AG09319 (cell line): ENCODE results near the gene HYDIN.
"Not testable (repeated sequence)": the region's sequence is repeated elsewhere in the genome, so short reads cannot be mapped to it uniquely, and the experiment has no call there.

Source experiments
- DNase-seq: peaks from one replicate; pipeline ENCODE4 v3.0.0-alpha.2; 2010; ENCODE audit warnings: low read depth; ENCODE audit errors: extremely low read depth
- TF ChIP-seq, protein P1 (sequence below): IDR thresholded peaks from 2 replicates; pipeline ENCODE4 v1.5.1; 2011; ENCODE audit warnings: low read depth, mild to moderate bottlenecking, inconsistent platforms, low read length, moderate library complexity

The HYDIN gene

DNA sequence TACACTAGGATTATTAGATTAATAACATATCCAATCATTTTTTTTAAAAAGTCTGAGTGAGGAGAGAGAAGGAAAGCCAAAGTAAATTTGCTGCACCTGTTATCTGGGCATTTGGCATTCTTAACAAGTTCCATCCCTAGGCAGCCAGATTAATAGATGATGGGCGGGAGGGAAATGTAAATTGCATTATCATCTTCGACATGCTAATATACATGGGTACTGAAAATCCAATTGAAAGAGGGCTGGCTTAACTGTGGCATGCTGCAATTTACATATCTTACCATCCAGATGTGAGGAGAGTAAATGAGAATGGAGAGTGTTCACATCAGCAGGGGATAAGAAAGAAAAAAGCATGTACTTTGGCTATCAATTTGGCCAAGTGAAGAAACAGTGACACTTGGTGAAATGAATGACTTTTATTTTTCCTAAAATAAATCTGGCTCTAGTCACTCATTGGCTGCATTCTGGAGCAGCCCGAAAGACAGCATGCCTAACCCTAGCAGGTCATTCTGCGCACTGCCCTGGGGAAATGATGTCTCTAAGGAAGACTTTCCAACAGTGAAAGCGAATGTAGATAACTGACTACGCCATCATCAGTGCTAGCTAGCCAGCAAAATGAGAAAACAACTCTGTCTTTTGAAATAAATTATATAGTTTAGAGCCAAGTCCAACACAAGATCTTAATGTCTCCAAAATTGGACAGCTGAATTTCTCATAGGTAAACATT, 57.9 kb downstream of the HYDIN start:
- DNase-seq: no peak
- TF ChIP-seq, protein P1, sequence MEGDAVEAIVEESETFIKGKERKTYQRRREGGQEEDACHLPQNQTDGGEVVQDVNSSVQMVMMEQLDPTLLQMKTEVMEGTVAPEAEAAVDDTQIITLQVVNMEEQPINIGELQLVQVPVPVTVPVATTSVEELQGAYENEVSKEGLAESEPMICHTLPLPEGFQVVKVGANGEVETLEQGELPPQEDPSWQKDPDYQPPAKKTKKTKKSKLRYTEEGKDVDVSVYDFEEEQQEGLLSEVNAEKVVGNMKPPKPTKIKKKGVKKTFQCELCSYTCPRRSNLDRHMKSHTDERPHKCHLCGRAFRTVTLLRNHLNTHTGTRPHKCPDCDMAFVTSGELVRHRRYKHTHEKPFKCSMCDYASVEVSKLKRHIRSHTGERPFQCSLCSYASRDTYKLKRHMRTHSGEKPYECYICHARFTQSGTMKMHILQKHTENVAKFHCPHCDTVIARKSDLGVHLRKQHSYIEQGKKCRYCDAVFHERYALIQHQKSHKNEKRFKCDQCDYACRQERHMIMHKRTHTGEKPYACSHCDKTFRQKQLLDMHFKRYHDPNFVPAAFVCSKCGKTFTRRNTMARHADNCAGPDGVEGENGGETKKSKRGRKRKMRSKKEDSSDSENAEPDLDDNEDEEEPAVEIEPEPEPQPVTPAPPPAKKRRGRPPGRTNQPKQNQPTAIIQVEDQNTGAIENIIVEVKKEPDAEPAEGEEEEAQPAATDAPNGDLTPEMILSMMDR: no peak

DNA sequence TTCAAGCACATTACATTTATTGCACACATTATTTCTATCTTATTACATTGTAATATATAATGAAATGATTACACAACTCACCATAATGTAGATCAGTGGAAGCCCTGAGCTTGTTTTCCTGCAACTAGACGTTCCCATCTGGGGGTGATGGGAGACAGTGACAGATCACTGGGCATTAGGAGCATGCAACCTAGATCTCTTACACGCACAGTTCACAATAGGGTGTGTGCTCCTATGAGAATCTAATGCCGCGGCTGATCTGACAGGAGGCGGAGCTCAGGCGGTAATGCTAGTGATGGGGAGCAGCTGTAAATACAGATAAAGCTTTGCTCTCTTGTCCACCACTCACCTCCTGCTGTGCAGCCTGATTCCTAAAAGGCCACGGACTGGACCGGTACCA, 69.5 kb downstream of the HYDIN start:
- not testable (repeated sequence) for DNase-seq

DNA sequence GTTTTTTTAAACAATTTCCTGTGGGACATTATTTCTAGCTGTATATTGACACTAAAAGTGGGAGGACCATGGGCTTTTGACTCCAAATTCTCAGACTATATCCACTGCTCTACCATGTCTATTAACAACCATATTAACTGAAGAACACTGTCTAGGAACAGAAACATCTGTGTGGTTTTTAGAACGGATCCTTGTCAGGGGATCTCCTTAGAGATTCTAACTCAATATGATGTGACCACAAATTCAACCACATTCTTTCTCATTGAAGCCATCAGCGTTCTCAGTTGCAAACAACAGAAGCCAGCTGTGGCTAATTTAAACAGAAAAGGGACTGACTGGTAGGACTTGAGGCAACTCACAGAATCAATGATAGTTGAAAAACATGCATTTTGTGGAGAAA, 73.2 kb downstream of the HYDIN start:
- not testable (repeated sequence) for DNase-seq

DNA sequence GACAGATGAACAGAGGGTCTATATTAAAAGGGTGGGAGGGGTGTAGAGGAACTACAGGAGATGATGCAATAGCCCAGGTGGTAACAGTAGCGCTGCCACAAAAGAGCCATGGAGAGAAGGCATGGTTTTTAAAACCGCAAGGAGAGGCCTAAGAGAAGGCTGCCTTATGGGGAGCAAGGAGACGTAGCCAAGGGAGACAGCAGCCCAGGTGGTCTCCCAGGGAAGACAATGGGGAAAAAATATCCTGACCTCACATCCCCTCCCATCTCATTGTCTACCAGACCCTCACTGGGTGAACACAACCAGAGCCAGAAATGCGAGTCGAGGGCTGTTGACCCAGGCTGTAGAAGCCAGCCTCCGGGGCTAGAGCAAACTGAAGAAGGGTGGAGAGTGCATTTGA, 77.2 kb downstream of the HYDIN start:
- not testable (repeated sequence) for DNase-seq

DNA sequence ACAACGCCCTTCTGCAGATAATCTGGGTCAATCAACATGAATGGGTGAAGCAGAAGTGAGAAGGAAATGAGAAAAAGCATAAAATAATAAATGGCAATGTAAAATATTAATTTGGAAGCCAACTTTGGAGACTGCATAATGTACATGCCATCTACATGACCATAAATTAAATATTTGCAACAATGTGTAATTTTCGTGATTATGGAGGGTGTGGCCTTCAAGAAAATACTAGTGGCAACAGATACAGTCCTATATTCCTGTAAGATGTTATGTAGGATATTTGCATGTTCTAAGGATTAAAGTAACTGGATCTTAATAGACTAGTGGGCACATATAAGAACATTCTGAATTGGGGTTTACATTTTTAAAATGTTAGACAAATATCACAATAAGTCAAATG, 78.9 kb downstream of the HYDIN start:
- DNase-seq: not testable (repeated sequence)

DNA sequence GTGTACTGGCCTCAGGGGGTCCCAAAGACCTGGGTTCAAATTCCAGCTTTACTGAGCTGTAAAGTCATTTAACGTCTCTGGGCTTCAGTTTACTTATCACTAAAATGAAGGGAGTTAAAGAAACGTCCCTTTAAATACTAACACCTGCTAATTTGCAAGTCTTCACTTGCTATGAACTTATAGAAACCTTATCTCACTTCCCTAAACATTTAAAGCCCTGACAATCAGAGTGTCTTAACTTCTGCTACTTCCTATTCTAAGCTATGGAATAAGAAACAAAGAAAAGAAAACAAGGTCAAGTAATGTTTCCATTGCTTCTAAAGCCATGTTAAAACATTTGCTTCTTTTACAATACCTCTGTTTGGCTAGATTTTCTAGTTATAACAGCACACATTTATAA, 87.3 kb downstream of the HYDIN start:
- DNase-seq: not testable (repeated sequence)

DNA sequence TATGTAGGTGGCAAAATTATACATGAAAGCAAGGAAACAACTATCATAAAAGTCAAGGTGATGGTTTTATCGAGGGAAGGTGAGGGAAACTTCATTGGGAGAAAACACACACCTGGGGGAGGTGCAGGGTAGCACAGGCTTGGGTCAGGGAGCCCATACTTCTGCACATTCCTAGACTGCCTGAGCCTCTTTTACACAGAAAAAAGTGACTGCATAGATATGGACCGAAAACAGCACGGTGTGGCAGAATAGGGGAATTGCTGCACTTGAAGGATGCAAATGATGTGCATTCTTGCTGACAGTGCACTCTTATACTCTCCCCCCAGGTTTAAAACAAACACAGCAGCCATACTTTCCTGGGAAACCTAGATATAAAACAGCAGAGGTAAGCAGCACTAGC, 120.0 kb downstream of the HYDIN start:
- DNase-seq: not testable (repeated sequence)

DNA sequence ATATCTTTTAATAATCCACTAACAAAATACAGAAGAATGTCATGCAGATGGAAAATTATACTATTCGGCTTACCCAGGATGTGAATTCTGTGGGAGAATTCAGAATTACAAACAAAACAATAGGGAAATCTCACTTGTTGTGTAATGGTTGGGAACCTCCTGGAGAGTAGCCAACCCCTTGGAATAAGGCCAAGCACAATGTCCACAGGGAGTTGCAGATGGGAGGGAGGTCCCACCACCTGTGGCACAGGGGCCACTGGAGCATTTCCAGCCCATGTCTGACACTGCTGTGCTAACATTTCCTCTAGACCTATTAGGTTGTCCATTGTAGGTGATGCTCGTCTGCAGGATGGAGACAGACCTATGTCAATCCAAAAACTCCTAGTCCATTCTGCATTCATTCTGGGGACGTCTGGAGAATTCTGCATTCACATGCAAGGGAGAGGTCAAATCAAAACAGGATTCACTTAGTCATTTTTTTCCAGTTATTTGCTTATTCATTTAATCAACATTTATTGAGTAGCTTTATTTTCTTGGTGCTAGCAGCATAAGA, 120.8 kb downstream of the HYDIN start:
- not testable (repeated sequence) for DNase-seq

DNA sequence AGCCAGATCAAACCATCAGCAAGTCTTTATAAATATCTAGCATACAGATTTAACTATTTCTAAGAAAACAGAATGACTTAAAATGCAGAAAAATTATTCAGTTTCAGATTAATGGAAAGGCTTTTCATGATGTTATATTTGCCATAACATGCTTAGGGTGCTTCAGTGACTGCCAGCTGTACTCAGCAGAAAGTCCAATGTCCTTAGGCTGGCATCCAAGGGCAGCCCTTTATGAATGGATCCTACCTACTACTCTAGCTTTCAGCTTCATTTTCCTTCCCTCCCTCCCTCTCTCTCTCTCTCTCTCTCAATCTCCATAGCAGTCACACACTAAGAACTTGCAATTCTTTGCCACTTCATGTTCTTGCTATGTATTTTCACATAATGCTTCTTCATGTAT, 124.6 kb downstream of the HYDIN start:
- not testable (repeated sequence) for DNase-seq

DNA sequence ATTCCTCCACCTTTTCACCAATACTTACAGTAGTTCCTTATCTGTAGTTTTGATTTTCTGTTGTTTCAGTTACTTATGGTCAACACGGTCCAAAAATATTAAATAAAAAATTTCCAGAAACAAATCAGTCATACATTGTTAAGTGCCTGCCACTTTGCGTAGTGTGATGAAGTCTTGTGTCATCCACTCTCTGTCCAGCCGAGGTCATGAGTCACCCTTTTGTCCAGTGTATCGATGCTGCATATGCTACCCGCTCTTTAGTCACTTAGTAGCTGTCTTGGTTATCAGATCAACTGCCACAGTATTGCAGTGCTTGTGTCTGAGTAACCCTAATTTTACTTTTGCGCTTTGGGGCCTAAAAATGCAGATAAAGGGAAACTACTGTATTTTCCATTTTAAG, 146.9 kb downstream of the HYDIN start:
- DNase-seq: not testable (repeated sequence)

DNA sequence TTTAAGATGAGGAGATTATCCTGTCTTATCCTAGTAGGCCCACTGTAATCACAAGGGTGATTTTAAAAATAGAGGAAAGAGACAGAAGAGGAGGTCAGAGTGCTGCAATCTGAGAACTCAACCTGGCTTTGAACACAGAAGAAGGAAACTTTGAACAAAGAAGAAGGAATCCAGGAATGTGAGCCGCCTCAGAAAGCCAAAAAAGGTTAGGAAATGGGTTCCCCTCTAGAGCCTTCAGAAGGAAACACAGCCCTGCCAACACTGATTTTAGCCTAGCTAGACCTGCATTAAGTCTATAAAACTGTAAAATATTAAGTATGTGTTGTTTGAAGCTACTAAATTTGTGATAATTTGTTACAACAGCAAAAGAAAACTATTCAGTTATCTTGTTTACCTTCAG, 149.7 kb downstream of the HYDIN start:
- not testable (repeated sequence) for DNase-seq

DNA sequence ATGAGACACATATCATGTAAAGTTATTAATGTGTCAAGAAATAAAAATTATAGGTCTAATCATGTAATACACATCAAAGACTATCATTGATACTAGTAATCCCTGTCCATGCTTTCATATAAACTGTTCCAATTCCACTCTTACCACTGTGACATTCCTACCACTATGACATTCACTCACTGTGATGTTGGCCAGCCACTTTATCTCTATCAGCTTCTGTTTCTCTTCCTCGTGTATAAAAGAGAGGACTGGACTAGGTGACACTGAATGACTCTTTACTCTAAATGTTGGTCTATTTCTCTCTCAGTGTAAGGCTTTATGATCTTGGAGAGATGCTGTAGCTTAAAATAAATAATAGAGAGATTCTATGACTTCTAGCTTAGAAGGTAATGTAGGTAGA, 150.3 kb downstream of the HYDIN start:
- DNase-seq: not testable (repeated sequence)

DNA sequence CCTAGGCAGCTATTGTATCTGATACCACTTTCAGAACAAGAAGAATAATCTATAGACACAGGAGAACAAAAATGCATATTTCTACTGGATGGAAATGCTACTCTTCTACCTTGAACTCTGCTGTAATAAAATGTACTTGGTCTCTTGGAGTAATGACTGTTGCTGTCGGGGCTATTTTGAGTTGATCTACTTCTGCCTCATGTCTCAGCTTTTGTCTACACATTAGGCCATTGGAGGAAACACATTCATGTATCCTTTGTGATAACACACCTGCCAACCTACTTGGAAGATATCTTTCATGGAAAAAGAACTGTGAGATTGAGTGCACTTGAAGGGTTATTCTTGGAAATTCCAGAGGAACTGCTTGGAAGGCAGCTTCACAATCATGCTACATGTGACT, 159.9 kb downstream of the HYDIN start:
- DNase-seq: not testable (repeated sequence)

DNA sequence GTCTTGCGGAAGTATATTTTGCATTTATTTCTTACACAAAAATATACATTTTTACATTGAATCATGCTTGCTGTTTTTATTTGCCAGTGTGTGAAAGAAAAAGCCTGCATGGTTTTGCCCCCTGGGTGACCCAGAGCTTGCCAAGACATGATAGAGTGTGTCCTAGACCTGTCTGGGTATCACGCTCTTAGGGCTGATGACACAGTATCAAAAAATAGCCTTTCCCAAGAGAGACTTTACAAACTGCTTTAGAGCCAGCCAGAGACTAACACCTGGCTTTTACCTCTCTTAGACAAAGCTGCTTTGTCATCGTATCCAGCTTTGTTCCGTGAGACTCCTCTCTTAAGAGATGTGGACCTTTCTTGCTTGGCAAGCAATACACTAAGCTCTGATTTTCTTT, 160.7 kb downstream of the HYDIN start:
- not testable (repeated sequence) for DNase-seq

DNA sequence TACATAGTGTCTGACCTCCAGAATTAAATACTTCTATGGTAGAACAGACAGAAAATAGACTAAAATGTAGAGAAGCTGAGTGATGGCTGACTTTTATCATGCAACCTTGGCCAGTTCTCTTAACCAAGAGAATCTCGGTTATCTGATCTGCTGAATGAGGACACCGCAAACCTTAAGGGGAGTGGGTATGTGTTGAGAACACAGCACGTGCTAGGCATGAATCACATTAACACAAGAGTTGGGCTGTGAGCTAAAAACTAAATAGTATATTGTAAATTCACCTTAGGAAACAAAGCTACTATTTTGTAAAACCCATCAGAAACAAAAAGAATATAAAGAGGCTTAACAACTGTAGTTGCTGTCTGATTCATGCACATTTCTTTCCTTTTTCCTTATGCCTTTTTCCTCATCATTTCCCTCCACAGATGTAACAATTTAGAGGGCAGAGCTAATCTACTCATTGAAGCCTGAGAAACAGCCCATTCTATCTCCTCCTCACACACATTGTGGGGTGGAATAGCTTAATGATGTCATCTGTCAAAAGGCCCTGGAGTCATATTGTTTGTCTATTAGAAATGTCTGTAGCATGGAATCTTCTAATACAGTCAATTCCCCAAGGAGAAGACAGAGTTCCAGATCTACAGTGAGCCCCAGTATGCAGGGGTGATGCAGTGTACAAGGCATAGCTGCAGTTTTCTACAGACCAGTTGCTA, 176.5 kb downstream of the HYDIN start:
- DNase-seq: not testable (repeated sequence)

DNA sequence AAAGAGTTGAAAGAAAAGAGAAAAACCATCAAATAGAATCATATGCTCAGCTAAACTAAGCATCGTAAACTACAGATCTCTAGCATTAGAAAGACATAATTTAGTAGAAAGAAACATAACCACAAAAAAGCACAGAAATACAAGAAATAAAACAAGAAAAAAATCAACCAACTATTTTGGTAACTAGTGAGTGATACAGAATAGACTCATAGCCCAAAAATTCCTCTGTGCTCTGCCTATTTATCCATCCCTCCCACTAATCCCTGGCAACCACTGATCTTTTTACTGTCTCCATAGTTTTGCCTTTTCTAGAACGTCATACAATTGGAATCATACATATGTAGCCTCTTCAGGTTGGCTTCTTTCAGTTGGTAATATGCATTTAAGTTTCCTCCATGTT, 180.2 kb downstream of the HYDIN start:
- DNase-seq: not testable (repeated sequence)

DNA sequence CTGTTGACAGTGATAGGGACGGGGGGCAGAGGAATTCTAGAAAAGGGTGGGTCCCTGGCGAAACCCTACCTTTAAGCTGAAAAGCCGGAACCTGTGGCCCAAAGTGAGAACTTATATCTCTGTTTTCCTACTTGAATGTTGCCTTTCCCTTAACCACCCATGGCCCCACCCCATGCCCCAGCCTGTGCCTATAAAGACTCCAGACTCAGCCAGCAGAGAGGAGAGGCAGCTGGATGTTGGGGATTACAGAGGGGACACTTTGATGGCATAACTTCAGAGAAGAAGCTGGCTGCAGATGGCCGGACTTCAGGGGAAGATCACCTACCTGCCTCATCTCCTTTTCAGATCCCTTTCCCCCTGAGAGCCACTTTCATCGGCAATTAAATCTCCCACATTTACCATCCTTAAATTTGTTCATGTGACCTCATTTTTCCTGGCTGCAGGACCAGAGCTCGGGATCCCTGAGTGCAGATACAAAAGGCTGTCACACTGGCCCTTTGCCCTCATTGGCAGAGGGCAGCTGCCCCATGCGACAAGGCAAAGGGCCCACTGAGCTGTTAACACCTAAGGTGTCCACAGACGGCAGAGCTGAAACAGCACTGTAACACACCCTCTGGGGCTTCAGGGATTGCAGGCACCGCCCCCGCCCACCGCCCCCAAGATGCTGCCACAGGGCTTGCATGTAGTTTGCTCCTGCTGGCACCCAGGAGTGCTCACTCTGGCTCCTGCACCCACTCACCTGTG, 191.0 kb downstream of the HYDIN start:
- not testable (repeated sequence) for DNase-seq

DNA sequence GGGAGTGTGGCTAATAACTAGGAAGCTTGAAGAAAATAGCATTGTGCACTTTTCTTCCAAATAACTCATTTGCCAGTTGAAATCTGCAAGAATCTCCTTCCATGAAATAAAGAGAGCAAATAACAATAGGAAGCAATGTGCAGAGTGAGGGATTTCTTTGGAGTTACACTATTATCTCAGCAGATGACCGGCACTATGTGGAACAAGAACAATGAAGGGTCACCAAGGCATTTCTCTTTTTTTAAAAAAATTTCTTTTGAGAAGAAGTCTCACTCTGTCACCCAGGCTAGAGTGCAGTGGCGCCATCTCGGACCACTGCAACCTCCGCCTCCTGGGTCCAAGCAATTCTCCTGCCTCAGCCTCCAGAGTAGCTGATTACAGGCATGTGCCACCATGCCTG, 192.1 kb downstream of the HYDIN start:
- DNase-seq: not testable (repeated sequence)

DNA sequence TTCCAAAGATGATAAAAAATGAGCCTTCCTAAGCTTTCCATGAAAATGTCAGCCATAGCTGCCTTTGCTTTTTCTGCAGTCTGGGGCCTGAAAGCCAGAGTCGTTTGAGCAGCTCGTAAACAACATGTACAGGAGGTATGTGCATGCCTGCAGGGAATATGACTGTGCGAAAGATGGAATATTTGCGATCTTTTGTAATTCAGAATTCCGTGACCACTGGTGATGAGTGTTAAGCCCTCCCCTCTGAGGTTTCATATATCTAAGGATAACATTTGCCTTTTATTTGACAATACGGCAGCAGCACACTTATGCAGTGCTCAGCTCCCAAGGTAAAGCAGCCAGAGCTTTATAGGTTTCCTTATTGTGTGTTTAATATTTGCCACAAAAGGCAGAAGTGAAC, 192.5 kb downstream of the HYDIN start:
- DNase-seq: not testable (repeated sequence)
